ENCODE results near the gene EAPP. TPM values are rescaled to one million over a fixed set of nuclear protein-coding genes. Genes with fewer than 3 reads are reported as not detected.

Gene EAPP
- total and polyA plus RNA-seq, 10 of the 15 experiments (the other 5 are each of a cell fraction or from before 2014, with no cell fraction given): 23.5 to 94.6 (median 44.7) TPM

DNA sequence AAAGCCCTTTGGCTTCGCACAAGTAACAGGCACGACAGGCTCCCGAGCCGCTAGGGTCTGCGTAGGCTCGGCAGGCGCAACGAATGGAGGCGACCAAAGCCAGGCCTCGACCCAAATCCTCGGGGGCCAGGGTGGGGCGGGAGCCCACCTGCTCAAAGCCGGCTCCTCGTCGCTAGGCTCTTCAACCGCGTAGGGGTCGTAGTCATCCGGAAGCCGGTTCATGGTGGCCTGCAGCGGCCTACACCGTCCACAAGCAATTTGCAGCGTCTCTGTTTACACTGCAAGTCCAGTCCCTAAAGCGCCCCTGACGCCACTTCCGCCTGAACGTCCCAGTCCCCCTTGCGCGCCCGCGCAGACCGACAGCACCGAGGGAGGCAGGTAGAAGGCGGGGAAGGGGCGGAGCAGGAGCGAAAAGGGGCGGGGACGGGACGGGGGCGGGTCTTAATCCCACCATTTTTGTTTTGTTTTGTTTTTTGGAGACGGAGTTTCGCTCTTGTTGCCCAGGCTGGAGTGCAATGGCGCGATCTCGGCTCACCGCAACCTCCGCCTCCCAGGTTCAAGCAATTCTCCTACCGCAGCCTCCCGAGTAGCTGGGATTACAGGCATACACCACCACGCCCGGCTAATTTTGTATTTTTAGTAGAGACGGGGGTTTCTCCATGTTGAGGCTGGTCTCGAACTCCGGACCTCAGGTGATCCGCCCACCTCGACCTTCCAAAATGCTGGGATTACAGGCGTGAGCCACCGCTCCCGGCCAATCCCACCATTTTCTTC is at the start of gene EAPP (continued):
- TF ChIP-seq BMI1 (IDR thresholded peaks at IDR 0.05; ENCODE audit: borderline replicate concordance) (no peak), MXI1 (IDR thresholded peaks at IDR 0.05; ENCODE audit: low read depth, low read length) (peak; percentile 44)
- TF ChIP-seq, protein P1, sequence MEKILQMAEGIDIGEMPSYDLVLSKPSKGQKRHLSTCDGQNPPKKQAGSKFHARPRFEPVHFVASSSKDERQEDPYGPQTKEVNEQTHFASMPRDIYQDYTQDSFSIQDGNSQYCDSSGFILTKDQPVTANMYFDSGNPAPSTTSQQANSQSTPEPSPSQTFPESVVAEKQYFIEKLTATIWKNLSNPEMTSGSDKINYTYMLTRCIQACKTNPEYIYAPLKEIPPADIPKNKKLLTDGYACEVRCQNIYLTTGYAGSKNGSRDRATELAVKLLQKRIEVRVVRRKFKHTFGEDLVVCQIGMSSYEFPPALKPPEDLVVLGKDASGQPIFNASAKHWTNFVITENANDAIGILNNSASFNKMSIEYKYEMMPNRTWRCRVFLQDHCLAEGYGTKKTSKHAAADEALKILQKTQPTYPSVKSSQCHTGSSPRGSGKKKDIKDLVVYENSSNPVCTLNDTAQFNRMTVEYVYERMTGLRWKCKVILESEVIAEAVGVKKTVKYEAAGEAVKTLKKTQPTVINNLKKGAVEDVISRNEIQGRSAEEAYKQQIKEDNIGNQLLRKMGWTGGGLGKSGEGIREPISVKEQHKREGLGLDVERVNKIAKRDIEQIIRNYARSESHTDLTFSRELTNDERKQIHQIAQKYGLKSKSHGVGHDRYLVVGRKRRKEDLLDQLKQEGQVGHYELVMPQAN (conservative IDR thresholded peaks at IDR 0.05): peak; percentile 94

DNA sequence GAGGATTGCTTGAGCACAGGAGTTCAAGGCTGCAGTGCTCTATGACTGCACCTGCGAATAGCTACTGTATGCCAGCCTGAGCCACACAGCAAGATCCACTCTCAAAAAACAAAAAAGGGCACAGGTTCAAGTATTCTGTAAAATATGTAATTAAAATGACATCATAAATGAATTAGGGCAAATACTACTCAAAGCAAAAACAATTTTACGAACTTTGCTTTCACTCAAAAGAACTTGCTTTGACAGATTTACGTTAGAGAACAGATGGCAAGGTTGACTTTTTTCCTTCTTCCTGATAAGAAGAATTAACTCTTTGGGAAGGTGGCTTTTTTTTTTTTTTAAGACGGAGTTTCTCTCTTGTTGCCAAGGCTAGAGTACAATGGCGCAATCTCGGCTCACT is 44.0 kb upstream of the EAPP start:
- Histone ChIP-seq H3K36me3 (ENCODE audit: control insufficient read depth in 2 of 2, insufficient read depth in 2 of 2, low read length in 1 of 2) (peaks cover 4 to 15% of the 10 kb centered on the region in 2 experiments), H3K9me3 (replicated peaks; ENCODE audit: control insufficient read depth, insufficient read depth, low read length) (no peaks in the 10 kb centered on the region), H3K9ac (ENCODE audit: control insufficient read depth, insufficient read depth, low read length) (no peak overlapping the region), H3K27ac (ENCODE audit: control insufficient read depth, insufficient read depth) (no peak overlapping the region), H2AFZ (ENCODE audit: control insufficient read depth, low read depth, low read length) (no peak overlapping the region), H3K27me3 (replicated peaks in 1 of 2; ENCODE audit: control insufficient read depth in 2 of 2, insufficient read depth in 2 of 2, low read length in 1 of 2) (no peaks in the 10 kb centered on the region), H4K20me1 (ENCODE audit: control insufficient read depth, insufficient read depth) (no peaks in the 10 kb centered on the region), H3K79me2 (ENCODE audit: control insufficient read depth, insufficient read depth, low read length) (no peaks in the 10 kb centered on the region), H3K4me3 (no peak overlapping the region), H3K4me2 (ENCODE audit: control insufficient read depth, insufficient read depth) (no peak overlapping the region), H3K4me1 (ENCODE audit: control insufficient read depth, insufficient read depth, low read length) (no peaks in the 10 kb centered on the region)
- ATAC-seq (no peak), DNase-seq (ENCODE audit: low read depth, low spot score) (no peak), FAIRE-seq (no peak)
- intact Hi-C loops (cut with micrococcal nuclease; ENCODE audit: unreplicated experiment) (no loop called here), in situ Hi-C loops (cut with MboI) (no loop called here)
- RAD21 ChIA-PET (ENCODE audit: unreplicated experiment): no interaction called here
- CTCF ChIA-PET: interaction anchor here (1.0 kb wide), 1 partner anchor 150 kb away, joined by 3 read pairs; no protein-coding TSS in a partner anchor
- no peak for TF ChIP-seq KDM1A (IDR thresholded peaks at IDR 0.05; ENCODE audit: borderline replicate concordance)
- TSS peak; percentile 48 for BruUV-seq (replicated peaks)
- SMC1A ChIA-PET (ENCODE audit: uncharacterized antibody, unreplicated experiment): no interaction called here
- 99% methylated on average over 6 of the region's 6 CpGs for WGBS (ENCODE audit: insufficient coverage, insufficient replicate concordance, low lambda C conversion rate, missing lambda C conversion rate)
- POLR2A ChIA-PET: no interaction called here
